K562 (cell line): Measurements from ENCODE around the gene CDHR1. TPM values are rescaled to one million over a fixed set of nuclear protein-coding genes. Genes with fewer than 3 reads are reported as not detected.

Experiments
- DLX4 ChIP-seq: fragments of 250-450 bp; sonication (Bioruptor Pico); IDR thresholded peaks from 2 replicates; pipeline ENCODE4 v1.6.1; 2021; ENCODE audit warnings: mild to moderate bottlenecking
- FOXK2 ChIP-seq, 2 experiments: fragments of 450-650 bp; IDR thresholded peaks in 1 of 2; conservative IDR thresholded peaks in 1 of 2; 2 replicates each; pipeline ENCODE4 v1.6.1; 2016; ENCODE audit warnings: low read depth in 2 of 2, mild to moderate bottlenecking in 1 of 2
- JUN ChIP-seq, 2 experiments: sonication (generic) in 1 of 2; formaldehyde crosslinking in 1 of 2; IDR thresholded peaks; 2 replicates each; pipeline versions ENCODE4 v1.6.1 to v1.8.0; 2012 to 2022; ENCODE audit warnings: borderline replicate concordance in 2 of 2, mild to moderate bottlenecking in 2 of 2, improper control_type of control experiment in 1 of 2, low read depth in 1 of 2, low read length in 1 of 2, missing genetic modification reagents in 1 of 2
- KAT7 ChIP-seq: sonication (generic); formaldehyde crosslinking; IDR thresholded peaks from 2 replicates; pipeline ENCODE4 v1.8.0; 2022; ENCODE audit warnings: missing genetic modification reagents, mild to moderate bottlenecking, borderline replicate concordance
- MAFG ChIP-seq: fragments of 450-650 bp; conservative IDR thresholded peaks from 2 replicates; pipeline ENCODE4 v1.6.1; 2016; ENCODE audit warnings: missing genetic modification characterization, missing compliant biosample characterization
- TAL1 ChIP-seq: fragments of 450-650 bp; IDR thresholded peaks from 2 replicates; pipeline ENCODE4 v1.6.1; 2016; ENCODE audit warnings: mild to moderate bottlenecking
- ZBTB12 ChIP-seq: fragments of 250-450 bp; sonication (Bioruptor Pico); IDR thresholded peaks from 2 replicates; pipeline ENCODE4 v1.4.0; 2020
- ZNF324 ChIP-seq: fragments of 250-450 bp; sonication (Bioruptor Pico); IDR thresholded peaks from 2 replicates; pipeline ENCODE4 v1.4.0; 2020; ENCODE audit warnings: mild to moderate bottlenecking
- ZNF354B ChIP-seq: fragments of 250-450 bp; sonication (Bioruptor Pico); IDR thresholded peaks from 2 replicates; pipeline ENCODE4 v1.4.0; 2020
- polyA plus RNA-seq, 8 experiments: library from polyadenylated mRNA; depleted of rRNA in 4 of 8; stranded (reverse) in 5 of 8; unstranded in 3 of 8; fragments of >200 nt; fragmentation: Nextera tagmentation in 2 of 8; fragmentation: Illumina TruSeq in 1 of 8; extraction: Ambion mirVana in 2 of 8; extraction: Trizol in 1 of 8; gene quantifications; 2 replicates each; pipeline versions ENCODE4 v1.2.1 to v1.2.3, GENCODE V29; 2011 to 2014; ENCODE audit warnings: inconsistent platforms in 1 of 8, missing spikeins in 1 of 8
- total RNA-seq, 7 experiments: library from RNA; depleted of rRNA in 6 of 7; stranded (reverse); fragments of >200 nt in 6 of 7; fragmentation: Illumina TruSeq in 2 of 7; extraction: Trizol in 2 of 7; gene quantifications; 2 replicates each; pipeline versions ENCODE4 v1.2.1 to v1.2.3, GENCODE V29; 2011 to 2021; ENCODE audit warnings: low replicate concordance in 1 of 7
- TF ChIP-seq, protein P1 (sequence below): sonication (generic); formaldehyde crosslinking; IDR thresholded peaks from 2 replicates; pipeline ENCODE4 v1.5.0; 2020; ENCODE audit warnings: missing genetic modification reagents

Gene CDHR1
- total and polyA plus RNA-seq, 9 of the 15 experiments (the other 6 are each of a cell fraction or from before 2014, with no cell fraction given) = 0.03 to 0.99 (median 0.20) TPM

GRCh38 chr10:84254552-84255478 is 60.5 kb downstream of the CDHR1 start (continued):
- TF ChIP-seq JUN (IDR thresholded peaks at IDR 0.05; ENCODE audit: borderline replicate concordance, low read depth, low read length) (no peak), JUN (CRISPR knock-in tag; IDR thresholded peaks at IDR 0.05; ENCODE audit: borderline replicate concordance) (no peak), DLX4 (CRISPR knock-in tag) (no peak), MAFG (tag) (no peak; the same call in 1 of the 2 replicates), ZNF324 (no peak), FOXK2 (conservative IDR thresholded peaks at IDR 0.05 in 1 of 2, IDR thresholded peaks at IDR 0.05 in 1 of 2; ENCODE audit: low read depth in 2 of 2) (no peak), TAL1 (0 out of 2 replicates have a peak, but pooled peaks have one; percentile 15), ZNF354B (CRISPR knock-in tag) (no peak), ZBTB12 (CRISPR knock-in tag) (no peak), KAT7 (CRISPR knock-in tag) (no peak)
- TF ChIP-seq, protein P1, sequence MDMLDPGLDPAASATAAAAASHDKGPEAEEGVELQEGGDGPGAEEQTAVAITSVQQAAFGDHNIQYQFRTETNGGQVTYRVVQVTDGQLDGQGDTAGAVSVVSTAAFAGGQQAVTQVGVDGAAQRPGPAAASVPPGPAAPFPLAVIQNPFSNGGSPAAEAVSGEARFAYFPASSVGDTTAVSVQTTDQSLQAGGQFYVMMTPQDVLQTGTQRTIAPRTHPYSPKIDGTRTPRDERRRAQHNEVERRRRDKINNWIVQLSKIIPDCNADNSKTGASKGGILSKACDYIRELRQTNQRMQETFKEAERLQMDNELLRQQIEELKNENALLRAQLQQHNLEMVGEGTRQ (CRISPR knock-in tag) = no peak
